ENCODE results near the gene ADAMTS9. TPM values are rescaled to one million over a fixed set of nuclear protein-coding genes. Genes with fewer than 3 reads are reported as not detected.

The ADAMTS9 gene
- total and polyA plus RNA-seq, 10 of the 15 experiments (the other 5 are each of a cell fraction or from before 2014, with no cell fraction given), result 0.08 TPM; not detected in 9

GRCh38 chr3:64687086-64687780 is 567 bp downstream of the ADAMTS9 start:
- ChIA-PET SMC1A (ENCODE audit: uncharacterized antibody, unreplicated experiment) (no interaction called here), RAD21 (ENCODE audit: unreplicated experiment) (no interaction called here), POLR2A (no interaction called here), CTCF (no interaction called here)
- no TSS peak for BruUV-seq (replicated peaks)
- Histone ChIP-seq H3K4me2 (ENCODE audit: control insufficient read depth, insufficient read depth) (no peak overlapping the region), H2AFZ (ENCODE audit: control insufficient read depth, low read depth, low read length) (no peak overlapping the region), H3K27ac (ENCODE audit: control insufficient read depth, insufficient read depth) (no peak overlapping the region), H3K79me2 (ENCODE audit: control insufficient read depth, insufficient read depth, low read length) (no peaks in the 10 kb centered on the region), H3K9me3 (replicated peaks; ENCODE audit: control insufficient read depth, insufficient read depth, low read length) (no peaks in the 10 kb centered on the region), H4K20me1 (ENCODE audit: control insufficient read depth, insufficient read depth) (no peaks in the 10 kb centered on the region), H3K9ac (ENCODE audit: control insufficient read depth, insufficient read depth, low read length) (no peak overlapping the region), H3K27me3 (replicated peaks in 1 of 2; ENCODE audit: control insufficient read depth in 2 of 2, insufficient read depth in 2 of 2, low read length in 1 of 2) (peaks cover 0 to 3% of the 10 kb centered on the region in 2 experiments; a peak in 2 of 4 replicates), H3K4me3 (no peak overlapping the region), H3K4me1 (ENCODE audit: control insufficient read depth, insufficient read depth, low read length) (no peaks in the 10 kb centered on the region), H3K36me3 (ENCODE audit: control insufficient read depth in 2 of 2, insufficient read depth in 2 of 2, low read length in 1 of 2) (no peaks in the 10 kb centered on the region)
- WGBS (ENCODE audit: insufficient coverage, insufficient replicate concordance, low lambda C conversion rate, missing lambda C conversion rate), result 6% methylated on average over 6 of the region's 42 CpGs
- ATAC-seq, result no peak
- TF ChIP-seq STAT3 (IDR thresholded peaks at IDR 0.05; ENCODE audit: low read depth, low read length), result no peak
- no peak for TF ChIP-seq RAD51 (IDR thresholded peaks at IDR 0.05)
- DNase-seq (ENCODE audit: low read depth, low spot score), result no peak
- FAIRE-seq, result no peak
- intact Hi-C loops (cut with micrococcal nuclease; ENCODE audit: unreplicated experiment) (no loop called here), in situ Hi-C loops (cut with MboI) (no loop called here)

GRCh38 chr3:64686446-64686908 is 1.3 kb downstream of the ADAMTS9 start:
- TF ChIP-seq RELA (IDR thresholded peaks at IDR 0.05; ENCODE audit: borderline replicate concordance, partially characterized antibody), result no peak
- no peak for TF ChIP-seq CTCF (IDR thresholded peaks at IDR 0.05 in 2 of 3, conservative IDR thresholded peaks at IDR 0.05 in 1 of 3; ENCODE audit: control insufficient read depth in 2 of 3, extremely low read depth in 1 of 3, insufficient read depth in 1 of 3, low read depth in 3 of 3, low read length in 3 of 3)
- TF ChIP-seq YBX1 (IDR thresholded peaks at IDR 0.05), result no peak
- Histone ChIP-seq H3K9me3 (replicated peaks; ENCODE audit: control insufficient read depth, insufficient read depth, low read length) (no peaks in the 10 kb centered on the region), H3K9ac (ENCODE audit: control insufficient read depth, insufficient read depth, low read length) (no peak overlapping the region), H2AFZ (ENCODE audit: control insufficient read depth, low read depth, low read length) (no peak overlapping the region), H3K4me2 (ENCODE audit: control insufficient read depth, insufficient read depth) (no peak overlapping the region), H3K79me2 (ENCODE audit: control insufficient read depth, insufficient read depth, low read length) (no peaks in the 10 kb centered on the region), H3K27me3 (replicated peaks in 1 of 2; ENCODE audit: control insufficient read depth in 2 of 2, insufficient read depth in 2 of 2, low read length in 1 of 2) (peaks cover 0 to 3% of the 10 kb centered on the region in 2 experiments; a peak in 2 of 4 replicates), H3K4me1 (ENCODE audit: control insufficient read depth, insufficient read depth, low read length) (no peaks in the 10 kb centered on the region), H3K4me3 (no peak overlapping the region), H3K27ac (ENCODE audit: control insufficient read depth, insufficient read depth) (no peak overlapping the region), H4K20me1 (ENCODE audit: control insufficient read depth, insufficient read depth) (no peaks in the 10 kb centered on the region), H3K36me3 (ENCODE audit: control insufficient read depth in 2 of 2, insufficient read depth in 2 of 2, low read length in 1 of 2) (no peaks in the 10 kb centered on the region)
- POLR2A ChIA-PET, result no interaction called here
- no peak for DNase-seq (ENCODE audit: low read depth, low spot score)
- ATAC-seq, result no peak
- intact Hi-C loops (cut with micrococcal nuclease; ENCODE audit: unreplicated experiment) (no loop called here), in situ Hi-C loops (cut with MboI) (no loop called here)
- WGBS (ENCODE audit: insufficient coverage, insufficient replicate concordance, low lambda C conversion rate, missing lambda C conversion rate), result 14% methylated on average over 31 of the region's 31 CpGs
- no peak for FAIRE-seq
- CTCF ChIA-PET, result no interaction called here
- SMC1A ChIA-PET (ENCODE audit: uncharacterized antibody, unreplicated experiment), result no interaction called here
- BruUV-seq (replicated peaks), result no TSS peak
- RAD21 ChIA-PET (ENCODE audit: unreplicated experiment), result no interaction called here
